Endothelial cell of umbilical vein (primary cell): ENCODE measurements around the gene PDE8B. TPM values are rescaled to one million over a fixed set of nuclear protein-coding genes. Genes with fewer than 3 reads are reported as not detected.

Experiments used
- BruUV-seq: library from RNA; stranded (reverse); fragments of 400-500 nt; replicated peaks from 2 replicates; lab custom pipeline; 2021; lab: Mats Ljungman, UMichigan
- CTCF ChIA-PET: fragments of 300-600, 350-600 bp; sonication (Branson Sonifier 250); formaldehyde crosslinking; loops from one replicate; lab custom pipeline; 2021; ENCODE audit warnings: antibody characterized with exemption, inconsistent platforms; lab: Charles Lee
- POLR2A ChIA-PET: fragments of 300-600, 350-600 bp; sonication (Branson Sonifier 250); formaldehyde crosslinking; loops from one replicate; lab custom pipeline; 2021; ENCODE audit warnings: antibody characterized with exemption, inconsistent platforms; lab: Charles Lee
- DNase-seq: peaks from one replicate; pipeline ENCODE4 v3.0.0-alpha.2; 2011; ENCODE audit warnings: low read depth, low spot score
- FAIRE-seq: peaks from 2 replicates; lab custom pipeline; 2011; peaks lifted over from hg19 to GRCh38; lab: Jason Lieb, UNC
- H2AFZ ChIP-seq: 2 replicates; pipeline ENCODE4 v1.6.0; 2012; ENCODE audit warnings: low read depth, low read length, control low read depth, inconsistent platforms
- H3K27ac ChIP-seq: 2 replicates; pipeline ENCODE4 v1.5.1; 2011; ENCODE audit warnings: low read depth, mild to moderate bottlenecking, control low read depth, low read length, moderate library complexity; ENCODE audit not compliant: insufficient read depth
- H3K27me3 ChIP-seq, 2 experiments: 2 replicates each; pipeline versions ENCODE4 v1.6.0 to v1.6.1; 2011; ENCODE audit warnings: low read length in 2 of 2, mixed read lengths in 1 of 2; ENCODE audit not compliant: control insufficient read depth in 2 of 2, insufficient read depth in 2 of 2
- H3K36me3 ChIP-seq, 2 experiments: 2 replicates in 1 of 2; 3 replicates in 1 of 2; pipeline ENCODE4 v1.5.1; 2011; ENCODE audit warnings: low read length in 2 of 2, mild to moderate bottlenecking in 1 of 2, moderate library complexity in 1 of 2; ENCODE audit not compliant: control insufficient read depth in 2 of 2, insufficient read depth in 2 of 2; ENCODE audit errors: extremely low read depth in 1 of 2
- H3K4me1 ChIP-seq: 3 replicates; pipeline ENCODE4 v1.5.1; 2011; ENCODE audit warnings: mild to moderate bottlenecking, low read length; ENCODE audit not compliant: control insufficient read depth, insufficient read depth; ENCODE audit errors: extremely low read depth
- H3K4me2 ChIP-seq: 2 replicates; pipeline ENCODE4 v1.6.1; 2011; ENCODE audit warnings: low read length, control low read depth, mixed read lengths; ENCODE audit not compliant: insufficient read depth
- H3K4me3 ChIP-seq, 3 experiments: fragments of 200-600 bp in 1 of 3; sonication (generic), shearing (Covaris generic) in 1 of 3; replicated peaks in 1 of 3; 2 replicates each; pipeline ENCODE4 v1.5.1; 2011 to 2016; ENCODE audit warnings: control low read depth in 3 of 3, low read length in 3 of 3, mild to moderate bottlenecking in 2 of 3, inconsistent platforms in 1 of 3, low read depth in 1 of 3, moderate library complexity in 1 of 3; ENCODE audit not compliant: insufficient read depth in 1 of 3
- H3K79me2 ChIP-seq: 2 replicates; pipeline ENCODE4 v1.6.0; 2012; ENCODE audit warnings: low read length, inconsistent platforms; ENCODE audit not compliant: control insufficient read depth, insufficient read depth
- H3K9ac ChIP-seq: replicated peaks from 2 replicates; pipeline ENCODE3; 2011; ENCODE audit warnings: low read length, control low read depth; ENCODE audit not compliant: insufficient read depth; ENCODE audit errors: extremely low read depth
- H3K9me1 ChIP-seq: replicated peaks from 3 replicates; pipeline ENCODE4 v1.6.0; 2011; ENCODE audit warnings: mild to moderate bottlenecking, low read length; ENCODE audit not compliant: control insufficient read depth, insufficient read depth; ENCODE audit errors: extremely low read depth
- H3K9me3 ChIP-seq: replicated peaks from 2 replicates; pipeline ENCODE4 v1.5.1; 2012; ENCODE audit warnings: low read length, inconsistent platforms; ENCODE audit not compliant: control insufficient read depth, insufficient read depth
- H4K20me1 ChIP-seq: replicated peaks from 2 replicates; pipeline ENCODE3; 2011; ENCODE audit warnings: mild to moderate bottlenecking, low read length; ENCODE audit not compliant: control insufficient read depth, insufficient read depth; ENCODE audit errors: extremely low read depth
- CTCF ChIP-seq, 2 donors: IDR thresholded peaks; 1 replicate in 1 of 2; 2 replicates in 1 of 2; pipeline ENCODE4 v1.5.1; 2011; ENCODE audit warnings: low read length in 2 of 2, mild to moderate bottlenecking in 2 of 2, moderate library complexity in 2 of 2, control low read depth in 1 of 2, inconsistent platforms in 1 of 2, low read depth in 1 of 2; ENCODE audit not compliant: insufficient read depth in 1 of 2; ENCODE audit errors: extremely low read depth in 1 of 2
- EZH2 ChIP-seq: IDR thresholded peaks from 2 replicates; pipeline ENCODE4 v1.6.1; 2012; ENCODE audit warnings: borderline replicate concordance, low read depth, mild to moderate bottlenecking, moderate library complexity, low read length, inconsistent platforms; ENCODE audit not compliant: severe bottlenecking
- FOS ChIP-seq: IDR thresholded peaks from 2 replicates; pipeline ENCODE4 v1.6.1; 2011; ENCODE audit warnings: mild to moderate bottlenecking, low read length, moderate library complexity, borderline replicate concordance; ENCODE audit not compliant: insufficient read depth
- GATA2 ChIP-seq: IDR thresholded peaks from 2 replicates; pipeline ENCODE4 v1.7.0; 2011; ENCODE audit warnings: low read depth, mild to moderate bottlenecking, moderate library complexity, mixed read lengths, low read length; ENCODE audit not compliant: insufficient read length, insufficient read depth
- JUN ChIP-seq: IDR thresholded peaks from 2 replicates; pipeline ENCODE4 v1.6.1; 2011; ENCODE audit warnings: borderline replicate concordance, low read depth; ENCODE audit not compliant: insufficient read length, insufficient read depth
- MAX ChIP-seq: IDR thresholded peaks from 2 replicates; pipeline ENCODE4 v1.6.1; 2011; ENCODE audit not compliant: insufficient read depth, insufficient read length
- MYC ChIP-seq: IDR thresholded peaks from one replicate; pipeline ENCODE4 v1.6.1; 2011; ENCODE audit warnings: mild to moderate bottlenecking, low read depth, low read length
- POLR2A ChIP-seq: IDR thresholded peaks from 2 replicates; pipeline ENCODE4 v1.6.1; 2012; ENCODE audit warnings: low read depth, mild to moderate bottlenecking, control low read depth, low read length
- POLR2AphosphoS5 ChIP-seq: IDR thresholded peaks from 2 replicates; pipeline ENCODE4 v1.6.1; 2012; ENCODE audit warnings: low read depth, mild to moderate bottlenecking, control low read depth, low read length, moderate library complexity; ENCODE audit not compliant: insufficient read depth
- dilution Hi-C: fragments of 300-500 bp; cut with MboI; formaldehyde crosslinking; loops from one replicate; pipeline ENCODE4 v1.15.0; 2019; ENCODE audit warnings: low sequenced_read_pairs; ENCODE audit not compliant: extremely low pct_ligation_motif_present
- intact Hi-C: fragments of 100-400 bp; cut with micrococcal nuclease; formaldehyde crosslinking; loops from one replicate; pipeline ENCODE4 v1.10.0; 2022
- polyA plus RNA-seq, 4 experiments: library from polyadenylated mRNA; depleted of rRNA in 3 of 4; stranded (reverse) in 3 of 4; unstranded in 1 of 4; fragments of >200 nt; gene quantifications; 2 replicates each; pipeline versions ENCODE4 v1.2.1 to v1.2.3, GENCODE V29; 2011 to 2012; ENCODE audit warnings: missing spikeins in 1 of 4
- total RNA-seq: library from RNA; stranded (reverse); gene quantifications from 2 replicates; pipeline ENCODE4 v1.2.3, GENCODE V29; 2021

The PDE8B gene
- total and polyA plus RNA-seq, 2 donors (not counting 3 experiments of a cell fraction or from before 2014, with no cell fraction given) = not detected

GRCh38 chr5:77409870-77410621, 199.6 kb downstream of the PDE8B start:
- Histone ChIP-seq H3K27me3 (peaks cover 2 to 8% of the 10 kb centered on the region in 2 experiments), H3K36me3 (no peaks in the 10 kb centered on the region), H3K9me1 (no peaks in the 10 kb centered on the region), H3K4me2 (no peak overlapping the region), H3K4me1 (no peaks in the 10 kb centered on the region), H4K20me1 (no peaks in the 10 kb centered on the region), H3K79me2 (no peaks in the 10 kb centered on the region), H3K9me3 (no peaks in the 10 kb centered on the region), H3K9ac (no peak overlapping the region), H2AFZ (no peak overlapping the region), H3K27ac (no peak overlapping the region), H3K4me3 (no peak overlapping the region)
- ChIA-PET POLR2A (no interaction called here), CTCF (no interaction called here)
- TF ChIP-seq JUN = no peak
- TF ChIP-seq CTCF (IDR thresholded peaks at IDR 0.05; ENCODE audit: extremely low read depth in 1 of 2, insufficient read depth in 1 of 2, low read depth in 1 of 2, low read length in 2 of 2) = no peak
- TF ChIP-seq POLR2AphosphoS5 = no peak
- TF ChIP-seq MAX = no peak
- no peak for TF ChIP-seq POLR2A
- no peak for TF ChIP-seq GATA2
- no peak for TF ChIP-seq FOS
- TF ChIP-seq EZH2 = no peak
- no peak for TF ChIP-seq MYC
- intact Hi-C loops (no loop called here), dilution Hi-C loops (no loop called here)
- BruUV-seq = no TSS peak
- FAIRE-seq = no peak
- no peak for DNase-seq
